ENCODE measurements around the gene PDRG1. TPM values are rescaled to one million over a fixed set of nuclear protein-coding genes. Genes with fewer than 3 reads are reported as not detected.
A peak's percentile ranks its signal among the peaks of the same experiment; 100 is the strongest.
"Not testable (repeated sequence)": the region's sequence is repeated elsewhere in the genome, so short reads cannot be mapped to it uniquely, and the experiment has no call there.

The PDRG1 gene
- total and polyA plus RNA-seq, 4 donors, result 5.6 to 15.8 (median 11.8) TPM

DNA sequence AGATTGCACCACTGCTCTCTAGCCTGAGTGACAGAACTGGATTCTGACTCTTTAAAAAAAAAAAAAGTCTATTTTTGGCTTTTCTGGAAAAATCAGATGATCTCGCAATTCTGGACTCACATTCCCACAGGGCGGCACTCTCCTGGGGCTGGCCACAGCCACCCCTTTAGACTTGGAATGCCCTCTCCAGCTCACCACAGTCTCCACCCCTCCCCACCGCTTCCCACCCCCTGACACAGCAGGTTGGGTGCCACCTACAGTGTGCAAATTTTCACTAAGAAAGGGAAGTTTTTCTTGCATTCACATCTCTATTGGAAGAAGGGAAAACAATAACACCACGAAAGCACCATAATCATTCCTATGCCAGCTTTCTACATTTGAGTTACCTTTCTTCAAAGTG, 15.4 kb downstream of the PDRG1 start:
- H3K27me3 ChIP-seq (ENCODE audit: control insufficient read depth in 1 of 2, insufficient read depth in 2 of 2, low read length in 1 of 2), result no peaks in the 10 kb centered on the region
- H3K36me3 ChIP-seq (ENCODE audit: control insufficient read depth in 1 of 2, insufficient read depth in 2 of 2, low read length in 1 of 2), result no peaks in the 10 kb centered on the region
- ATAC-seq (ENCODE audit: low FRiP score) (no peak), DNase-seq (no peak)
- intact Hi-C loops (cut with DNase I), result no loop called here
- H3K27ac ChIP-seq (ENCODE audit: low read depth in 1 of 2, low read length in 2 of 2), result no peak overlapping the region
- no peaks in the 10 kb centered on the region for H3K4me1 ChIP-seq (ENCODE audit: control insufficient read depth in 1 of 2, insufficient read depth in 2 of 2, low read length in 2 of 2)
- 27 to 32% methylated on average over 4 of the region's 4 CpGs for WGBS, 2 donors
- no peak overlapping the region for H3K4me3 ChIP-seq (ENCODE audit: low read length in 2 of 2)
- H3K9me3 ChIP-seq (ENCODE audit: control insufficient read depth, low read length), result no peaks in the 10 kb centered on the region

DNA sequence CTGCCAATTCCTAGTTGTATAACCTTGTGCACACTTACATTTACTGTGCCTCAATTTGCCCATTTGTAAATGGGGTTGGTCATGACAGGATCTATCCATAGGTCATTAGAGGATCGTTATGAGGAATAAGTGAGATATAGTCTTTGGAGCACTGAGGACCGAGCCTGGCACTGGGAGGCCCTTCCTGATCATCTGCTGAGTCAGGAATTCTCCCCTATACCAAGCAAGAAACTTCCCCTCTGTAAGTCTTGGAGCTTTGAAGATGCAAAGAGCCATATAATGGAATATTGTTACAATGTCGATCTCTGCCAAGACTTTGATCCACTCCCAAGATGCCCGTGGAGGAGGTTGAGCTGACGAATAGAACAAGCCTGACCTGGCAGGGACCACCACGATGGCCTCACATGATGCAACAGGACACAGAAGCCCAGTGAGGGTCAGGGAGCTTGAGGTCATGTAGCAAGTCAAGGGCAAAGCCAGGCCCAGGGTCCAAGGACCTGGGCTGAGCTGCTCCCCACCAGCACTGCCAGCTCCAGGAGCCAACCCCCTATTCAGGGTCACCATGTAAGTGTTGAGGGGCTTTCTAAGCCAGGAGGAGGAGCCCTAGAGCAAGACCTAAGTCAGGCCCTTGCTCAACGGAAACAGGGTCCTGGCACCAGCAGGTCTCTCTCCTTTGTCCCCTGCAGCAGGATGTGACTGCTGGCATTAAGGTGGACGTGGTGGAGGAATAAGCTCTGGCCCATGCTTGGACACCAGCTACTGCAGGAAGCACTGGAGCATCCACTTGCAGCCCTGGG, 16.7 kb downstream of the PDRG1 start:
- Histone ChIP-seq H3K4me1 (ENCODE audit: control insufficient read depth in 1 of 2, insufficient read depth in 2 of 2, low read length in 2 of 2) (no peaks in the 10 kb centered on the region), H3K36me3 (ENCODE audit: control insufficient read depth in 1 of 2, insufficient read depth in 2 of 2, low read length in 1 of 2) (no peaks in the 10 kb centered on the region), H3K9me3 (ENCODE audit: control insufficient read depth, low read length) (no peaks in the 10 kb centered on the region), H3K4me3 (ENCODE audit: low read length in 2 of 2) (no peak overlapping the region), H3K27me3 (ENCODE audit: control insufficient read depth in 1 of 2, insufficient read depth in 2 of 2, low read length in 1 of 2) (no peaks in the 10 kb centered on the region), H3K27ac (ENCODE audit: low read depth in 1 of 2, low read length in 2 of 2) (no peak overlapping the region)
- WGBS, 2 donors, result 76 to 77% methylated on average over 8 of the region's 8 CpGs
- intact Hi-C loops (cut with DNase I), result no loop called here
- DNase-seq (no peak), ATAC-seq (ENCODE audit: low FRiP score) (no peak)

DNA sequence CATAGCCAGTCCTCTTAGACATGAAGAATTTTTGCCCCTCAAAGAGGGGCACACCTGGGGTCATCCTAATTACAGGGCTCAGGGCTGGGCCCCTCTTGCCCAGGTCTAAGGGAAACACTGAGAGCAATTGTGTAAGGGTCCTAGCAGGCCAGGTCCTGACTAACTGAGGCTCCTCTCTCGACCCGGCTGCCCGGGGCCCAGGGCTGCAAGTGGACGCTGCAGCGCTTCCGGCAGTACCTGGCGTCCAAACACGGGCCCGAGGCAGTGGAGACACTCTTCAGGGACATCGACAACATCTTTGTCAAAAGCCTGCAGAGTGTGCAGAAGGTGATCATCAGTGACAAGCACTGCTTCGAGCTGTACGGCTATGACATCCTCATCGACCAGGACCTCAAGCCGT, 17.4 kb downstream of the PDRG1 start:
- DNase-seq (no peak), ATAC-seq (ENCODE audit: low FRiP score) (no peak)
- Histone ChIP-seq H3K4me3 (ENCODE audit: low read length in 2 of 2) (no peak overlapping the region), H3K27me3 (ENCODE audit: control insufficient read depth in 1 of 2, insufficient read depth in 2 of 2, low read length in 1 of 2) (no peaks in the 10 kb centered on the region), H3K4me1 (ENCODE audit: control insufficient read depth in 1 of 2, insufficient read depth in 2 of 2, low read length in 2 of 2) (no peaks in the 10 kb centered on the region), H3K27ac (ENCODE audit: low read depth in 1 of 2, low read length in 2 of 2) (no peak overlapping the region), H3K36me3 (ENCODE audit: control insufficient read depth in 1 of 2, insufficient read depth in 2 of 2, low read length in 1 of 2) (no peaks in the 10 kb centered on the region), H3K9me3 (ENCODE audit: control insufficient read depth, low read length) (no peaks in the 10 kb centered on the region)
- WGBS, 2 donors, result 86 to 87% methylated on average over 14 of the region's 14 CpGs
- intact Hi-C loops (cut with DNase I), result no loop called here

DNA sequence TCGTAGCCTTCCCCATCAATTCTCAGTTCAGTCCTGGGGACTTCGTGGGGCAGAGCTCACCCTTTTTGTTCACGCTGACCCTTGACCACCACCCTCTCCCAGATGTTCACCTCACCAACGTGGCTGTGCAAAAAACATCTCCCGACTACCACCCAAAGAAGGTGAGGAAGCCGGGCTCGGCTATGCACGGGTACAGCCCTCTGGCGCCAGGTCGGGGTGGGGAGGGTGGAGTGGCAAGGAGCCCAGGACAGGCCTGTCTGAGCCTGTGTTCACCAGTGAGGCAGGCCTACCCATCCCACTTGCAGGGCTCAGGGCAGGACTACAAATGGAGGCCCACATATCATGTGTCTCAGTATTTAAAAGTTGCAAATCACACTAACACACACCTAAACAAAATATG, 18.1 kb downstream of the PDRG1 start:
- Histone ChIP-seq H3K36me3 (ENCODE audit: control insufficient read depth in 1 of 2, insufficient read depth in 2 of 2, low read length in 1 of 2) (no peaks in the 10 kb centered on the region), H3K4me3 (ENCODE audit: low read length in 2 of 2) (no peak overlapping the region), H3K27me3 (ENCODE audit: control insufficient read depth in 1 of 2, insufficient read depth in 2 of 2, low read length in 1 of 2) (no peaks in the 10 kb centered on the region), H3K9me3 (ENCODE audit: control insufficient read depth, low read length) (no peaks in the 10 kb centered on the region), H3K27ac (ENCODE audit: low read depth in 1 of 2, low read length in 2 of 2) (no peak overlapping the region), H3K4me1 (ENCODE audit: control insufficient read depth in 1 of 2, insufficient read depth in 2 of 2, low read length in 2 of 2) (no peaks in the 10 kb centered on the region)
- WGBS, 2 donors, result 86 to 88% methylated on average over 10 of the region's 10 CpGs
- peak in 1 of 2 donors; percentile 67 for DNase-seq
- intact Hi-C loops (cut with DNase I), result no loop called here
- no peak for ATAC-seq (ENCODE audit: low FRiP score)

DNA sequence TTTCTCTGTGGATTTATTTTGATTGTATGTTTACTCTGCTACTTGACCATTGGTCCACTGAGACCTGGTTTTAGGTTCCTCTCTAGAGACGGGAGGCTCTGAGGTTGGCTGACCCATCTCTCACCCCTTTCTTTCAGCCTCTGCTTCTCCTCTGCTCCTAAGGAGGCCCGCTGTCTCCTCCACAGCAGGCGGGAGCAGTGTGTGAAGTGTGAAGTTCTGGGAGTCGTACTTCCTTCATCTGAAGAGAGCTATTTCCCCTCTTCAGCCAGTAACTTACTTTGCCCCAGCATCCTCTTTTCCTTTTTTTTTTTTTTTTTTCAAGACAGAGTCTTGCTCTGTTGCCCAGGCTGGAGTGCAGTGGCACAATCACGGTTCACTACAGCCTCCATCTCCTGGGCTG, 21.1 kb downstream of the PDRG1 start:
- WGBS, 2 donors, result 33 to 41% methylated on average over 5 of the region's 5 CpGs
- DNase-seq, result no peak
- intact Hi-C loops (cut with DNase I), result no loop called here

DNA sequence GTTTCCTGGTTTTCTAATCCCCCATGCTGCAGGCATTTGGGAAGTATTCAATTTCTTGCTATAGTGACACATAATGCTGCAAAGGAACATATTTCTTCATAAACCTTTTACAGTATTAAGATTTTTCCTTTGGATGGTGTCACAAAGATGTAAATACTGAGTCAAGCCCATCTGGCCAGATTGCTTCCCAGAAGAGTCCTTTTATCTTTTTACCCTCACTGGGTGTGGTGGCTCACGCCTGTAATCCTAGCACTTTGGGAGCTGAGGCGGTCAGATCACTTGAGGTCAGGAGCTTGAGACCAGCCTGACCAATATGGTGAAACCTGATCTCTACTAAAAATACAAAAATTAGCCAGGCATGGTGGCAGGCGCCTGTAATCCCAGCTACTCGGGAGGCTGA, 22.2 kb downstream of the PDRG1 start:
- DNase-seq; ATAC-seq (ENCODE audit: low FRiP score); H3K4me3 ChIP-seq (ENCODE audit: low read length in 2 of 2); H3K27me3 ChIP-seq (ENCODE audit: control insufficient read depth in 1 of 2, insufficient read depth in 2 of 2, low read length in 1 of 2); H3K4me1 ChIP-seq (ENCODE audit: control insufficient read depth in 1 of 2, insufficient read depth in 2 of 2, low read length in 2 of 2); H3K9me3 ChIP-seq (ENCODE audit: control insufficient read depth, low read length); intact Hi-C loops (cut with DNase I); H3K36me3 ChIP-seq (ENCODE audit: control insufficient read depth in 1 of 2, insufficient read depth in 2 of 2, low read length in 1 of 2); H3K27ac ChIP-seq (ENCODE audit: low read depth in 1 of 2, low read length in 2 of 2): not testable (repeated sequence)
- 74 to 79% methylated on average over 3 to 4 of the region's 4 CpGs for WGBS, 2 donors

More for the DNA sequence above, 21.1 kb downstream of the PDRG1 start:
- no peak overlapping the region for H3K4me3 ChIP-seq (ENCODE audit: low read length in 2 of 2)
- H3K27me3 ChIP-seq (ENCODE audit: control insufficient read depth in 1 of 2, insufficient read depth in 2 of 2, low read length in 1 of 2), result no peaks in the 10 kb centered on the region
- no peaks in the 10 kb centered on the region for H3K9me3 ChIP-seq (ENCODE audit: control insufficient read depth, low read length)
- no peak for ATAC-seq (ENCODE audit: low FRiP score)
- H3K27ac ChIP-seq (ENCODE audit: low read depth in 1 of 2, low read length in 2 of 2), result no peak overlapping the region
- no peaks in the 10 kb centered on the region for H3K4me1 ChIP-seq (ENCODE audit: control insufficient read depth in 1 of 2, insufficient read depth in 2 of 2, low read length in 2 of 2)
- H3K36me3 ChIP-seq (ENCODE audit: control insufficient read depth in 1 of 2, insufficient read depth in 2 of 2, low read length in 1 of 2), result no peaks in the 10 kb centered on the region

DNA sequence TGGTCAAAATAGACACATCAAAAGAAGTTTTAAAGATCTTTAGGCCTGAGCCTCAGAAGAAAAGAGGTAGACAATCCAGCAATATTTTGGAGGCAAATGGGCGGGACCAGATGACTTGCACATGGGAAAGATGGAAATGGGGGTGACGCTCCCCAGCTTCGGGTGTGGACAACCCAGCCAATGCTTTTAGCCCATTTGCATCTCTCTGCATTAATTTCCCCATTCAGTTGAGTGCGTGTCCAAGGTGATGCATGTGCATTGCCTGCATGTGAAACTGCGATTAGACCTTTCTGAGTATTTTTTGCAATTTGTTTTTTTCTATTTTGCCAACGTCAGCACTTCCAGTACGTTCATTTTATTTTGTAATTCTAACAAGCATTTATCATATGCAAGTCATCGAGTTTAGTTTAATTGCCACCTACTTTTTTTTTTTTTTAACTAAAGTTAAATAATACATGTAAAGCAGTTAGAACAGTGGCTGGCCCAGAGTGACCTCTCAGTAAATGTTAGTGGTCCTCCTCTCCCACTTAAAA, 24.2 kb downstream of the PDRG1 start:
- DNase-seq (no peak), ATAC-seq (ENCODE audit: low FRiP score) (no peak)
- H3K27me3 ChIP-seq (ENCODE audit: control insufficient read depth in 1 of 2, insufficient read depth in 2 of 2, low read length in 1 of 2), result no peaks in the 10 kb centered on the region
- no peak overlapping the region for H3K27ac ChIP-seq (ENCODE audit: low read depth in 1 of 2, low read length in 2 of 2)
- intact Hi-C loops (cut with DNase I), result no loop called here
- H3K9me3 ChIP-seq (ENCODE audit: control insufficient read depth, low read length), result no peaks in the 10 kb centered on the region
- H3K36me3 ChIP-seq (ENCODE audit: control insufficient read depth in 1 of 2, insufficient read depth in 2 of 2, low read length in 1 of 2), result no peaks in the 10 kb centered on the region
- WGBS, 2 donors, result 70 to 75% methylated on average over 8 of the region's 8 CpGs
- H3K4me1 ChIP-seq (ENCODE audit: control insufficient read depth in 1 of 2, insufficient read depth in 2 of 2, low read length in 2 of 2), result no peaks in the 10 kb centered on the region
- H3K4me3 ChIP-seq (ENCODE audit: low read length in 2 of 2), result no peak overlapping the region

DNA sequence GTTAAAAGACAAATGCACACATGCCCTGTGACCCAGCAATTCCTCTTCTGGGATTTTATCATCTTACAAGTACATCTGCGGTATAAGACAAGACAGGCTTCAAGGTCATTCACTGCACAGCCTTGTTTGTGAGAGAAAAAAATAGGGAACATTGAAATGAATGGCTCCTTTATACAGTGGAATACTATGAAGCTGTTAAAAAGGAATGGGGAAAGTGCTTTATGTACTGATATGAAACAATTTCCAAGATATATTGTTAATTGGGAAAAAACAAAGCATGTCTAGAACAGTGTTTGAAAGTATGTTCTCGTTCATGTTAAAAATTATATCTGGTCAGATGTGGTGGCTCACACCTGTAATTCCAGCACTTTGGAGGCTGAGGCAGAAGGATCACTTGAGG, 25.4 kb downstream of the PDRG1 start:
- DNase-seq (no peak), ATAC-seq (ENCODE audit: low FRiP score) (no peak)
- Histone ChIP-seq H3K36me3 (ENCODE audit: control insufficient read depth in 1 of 2, insufficient read depth in 2 of 2, low read length in 1 of 2) (no peaks in the 10 kb centered on the region), H3K9me3 (ENCODE audit: control insufficient read depth, low read length) (no peaks in the 10 kb centered on the region), H3K4me3 (ENCODE audit: low read length in 2 of 2) (no peak overlapping the region), H3K27ac (ENCODE audit: low read depth in 1 of 2, low read length in 2 of 2) (no peak overlapping the region), H3K4me1 (ENCODE audit: control insufficient read depth in 1 of 2, insufficient read depth in 2 of 2, low read length in 2 of 2) (no peaks in the 10 kb centered on the region), H3K27me3 (ENCODE audit: control insufficient read depth in 1 of 2, insufficient read depth in 2 of 2, low read length in 1 of 2) (no peaks in the 10 kb centered on the region)
- WGBS, 2 donors, result 90 to 92% methylated on average over 2 of the region's 2 CpGs
- intact Hi-C loops (cut with DNase I), result no loop called here

DNA sequence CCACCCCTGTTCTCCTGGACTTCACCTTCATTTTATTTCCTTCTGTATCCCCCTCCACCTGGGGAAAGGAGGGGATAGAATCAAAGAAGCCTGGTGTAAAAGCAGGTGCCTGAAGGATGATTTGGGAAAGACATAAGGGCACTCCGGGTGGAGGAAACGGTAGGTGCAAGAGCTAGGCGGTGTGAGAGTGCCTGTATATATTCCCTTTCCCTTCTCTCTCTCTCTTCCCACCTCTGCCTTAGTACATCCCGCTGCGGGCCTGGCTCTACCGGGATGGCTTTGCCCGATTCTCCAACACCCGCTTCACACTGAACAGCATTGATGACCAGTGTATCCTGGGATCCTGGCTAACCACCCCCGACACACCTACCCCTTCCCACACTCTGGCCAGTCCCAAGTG, 26.2 kb downstream of the PDRG1 start:
- intact Hi-C loops (cut with DNase I), result no loop called here
- Histone ChIP-seq H3K27me3 (ENCODE audit: control insufficient read depth in 1 of 2, insufficient read depth in 2 of 2, low read length in 1 of 2) (no peaks in the 10 kb centered on the region), H3K27ac (ENCODE audit: low read depth in 1 of 2, low read length in 2 of 2) (no peak overlapping the region), H3K9me3 (ENCODE audit: control insufficient read depth, low read length) (no peaks in the 10 kb centered on the region), H3K4me1 (ENCODE audit: control insufficient read depth in 1 of 2, insufficient read depth in 2 of 2, low read length in 2 of 2) (no peaks in the 10 kb centered on the region), H3K36me3 (ENCODE audit: control insufficient read depth in 1 of 2, insufficient read depth in 2 of 2, low read length in 1 of 2) (no peaks in the 10 kb centered on the region), H3K4me3 (ENCODE audit: low read length in 2 of 2) (no peak overlapping the region)
- 49 to 64% methylated on average over 9 of the region's 9 CpGs for WGBS, 2 donors
- ATAC-seq (ENCODE audit: low FRiP score) (no peak), DNase-seq (no peak)
